ENCODE measurements around the gene PEF1. TPM values are rescaled to one million over a fixed set of nuclear protein-coding genes. Genes with fewer than 3 reads are reported as not detected.

The PEF1 gene
- polyA plus RNA-seq, 3 donors = 36.6 to 81.7 (median 70.7) TPM

- Histone ChIP-seq H3K27ac (ENCODE audit: low read depth in 1 of 2, low read length in 2 of 2) (no peak overlapping the region), H3K4me2 (replicated peaks; ENCODE audit: extremely low read depth, low read length, poor library complexity, severe bottlenecking) (no peak overlapping the region), H3K36me3 (replicated peaks in 1 of 2; ENCODE audit: control insufficient read depth in 1 of 2, insufficient read depth in 2 of 2, low read length in 2 of 2) (no peaks in the 10 kb centered on the region), H3K4me3 (replicated peaks in 1 of 3; ENCODE audit: low read depth in 2 of 3, low read length in 3 of 3) (no peak overlapping the region), H3K9me3 (replicated peaks in 1 of 2; ENCODE audit: control insufficient read depth in 1 of 2, insufficient read depth in 1 of 2, low read length in 2 of 2) (no peaks in the 10 kb centered on the region), H4K20me1 (ENCODE audit: insufficient read depth, low read length) (no peaks in the 10 kb centered on the region), H2AFZ (ENCODE audit: insufficient read depth, low read depth, low read length, poor library complexity, severe bottlenecking) (no peak overlapping the region), H3K9ac (ENCODE audit: insufficient read depth, low read length, poor library complexity, severe bottlenecking) (no peak overlapping the region), H3K4me1 (ENCODE audit: control insufficient read depth in 1 of 2, insufficient read depth in 2 of 2, low read length in 2 of 2) (no peaks in the 10 kb centered on the region), H3K27me3 (ENCODE audit: control insufficient read depth in 2 of 2, insufficient read depth in 2 of 2, low read length in 2 of 2) (no peaks in the 10 kb centered on the region), H3K79me2 (ENCODE audit: insufficient read depth, low read length) (no peaks in the 10 kb centered on the region)
- Mint-ChIP-seq H3K9me3 (peaks cover 0 to 2% (median 0%) of the 10 kb centered on the region in 7 donors), H3K4me1 (no peaks in the 10 kb centered on the region), H3K27ac (no peak overlapping the region), H3K4me3 (no peak overlapping the region), H3K36me3 (no peaks in the 10 kb centered on the region), H3K27me3 (ENCODE audit: low read depth in 3 of 3) (peaks cover 0 to 5% (median 4%) of the 10 kb centered on the region in 3 donors)
- peak; percentile 56 for TF ChIP-seq CTCF (IDR thresholded peaks at IDR 0.05)
- no peak for DNase-seq
- 83% methylated on average over 11 of the region's 11 CpGs for WGBS (ENCODE audit: insufficient coverage)
- intact Hi-C loops (cut with micrococcal nuclease) = no loop called here
These were observed 39.3 kb upstream of the PEF1 start for GRCh38 chr1:31683997-31684396.

- Mint-ChIP-seq H3K9me3 (no peaks in the 10 kb centered on the region), H3K4me3 (no peak overlapping the region), H3K36me3 (no peaks in the 10 kb centered on the region), H3K27me3 (ENCODE audit: low read depth in 3 of 3) (peaks cover 2 to 8% (median 5%) of the 10 kb centered on the region in 3 donors), H3K27ac (no peak overlapping the region), H3K4me1 (no peaks in the 10 kb centered on the region)
- Histone ChIP-seq H3K9me3 (replicated peaks in 1 of 2; ENCODE audit: control insufficient read depth in 1 of 2, insufficient read depth in 1 of 2, low read length in 2 of 2) (no peaks in the 10 kb centered on the region), H3K4me2 (replicated peaks; ENCODE audit: extremely low read depth, low read length, poor library complexity, severe bottlenecking) (no peak overlapping the region), H3K27ac (ENCODE audit: low read depth in 1 of 2, low read length in 2 of 2) (no peak overlapping the region), H3K79me2 (ENCODE audit: insufficient read depth, low read length) (no peaks in the 10 kb centered on the region), H3K27me3 (ENCODE audit: control insufficient read depth in 2 of 2, insufficient read depth in 2 of 2, low read length in 2 of 2) (no peaks in the 10 kb centered on the region), H3K36me3 (replicated peaks in 1 of 2; ENCODE audit: control insufficient read depth in 1 of 2, insufficient read depth in 2 of 2, low read length in 2 of 2) (no peaks in the 10 kb centered on the region), H4K20me1 (ENCODE audit: insufficient read depth, low read length) (no peaks in the 10 kb centered on the region), H3K9ac (ENCODE audit: insufficient read depth, low read length, poor library complexity, severe bottlenecking) (no peak overlapping the region), H3K4me1 (ENCODE audit: control insufficient read depth in 1 of 2, insufficient read depth in 2 of 2, low read length in 2 of 2) (no peaks in the 10 kb centered on the region), H3K4me3 (replicated peaks in 1 of 3; ENCODE audit: low read depth in 2 of 3, low read length in 3 of 3) (no peak overlapping the region), H2AFZ (ENCODE audit: insufficient read depth, low read depth, low read length, poor library complexity, severe bottlenecking) (no peak overlapping the region)
- no peak for DNase-seq
- no peak for TF ChIP-seq CTCF (IDR thresholded peaks at IDR 0.05)
- 83% methylated on average over 8 of the region's 9 CpGs for WGBS (ENCODE audit: insufficient coverage)
- intact Hi-C loops (cut with micrococcal nuclease) = no loop called here
These were observed 36.7 kb upstream of the PEF1 start for GRCh38 chr1:31681415-31681814.
